Liver (tissue), 2 donors: ENCODE results near the gene MANBA.

Experiments
- JUND ChIP-seq, 2 donors: IDR thresholded peaks; 2 replicates each; pipeline ENCODE4 v1.6.1; 2016; ENCODE audit warnings: antibody characterized with exemption in 2 of 2
- RAD21 ChIP-seq, 2 donors: IDR thresholded peaks; 2 replicates each; pipeline ENCODE4 v1.6.1; 2016; ENCODE audit warnings: antibody characterized with exemption in 2 of 2, mild to moderate bottlenecking in 2 of 2
- donor health status: healthy.

GRCh38 chr4:102608190-102608589, 152.6 kb downstream of the MANBA start:
- TF ChIP-seq RAD21 (IDR thresholded peaks at IDR 0.05) = no peak
- no peak for TF ChIP-seq JUND (IDR thresholded peaks at IDR 0.05)
